IMR-90 (cell line): Measurements from ENCODE around the gene DNAJC17. TPM values are rescaled to one million over a fixed set of nuclear protein-coding genes. Genes with fewer than 3 reads are reported as not detected.

Source experiments
- ATAC-seq: fragments of 200-7000 bp; cut with Tn5 transposase; 2 replicates; pipeline ENCODE4 v1.9.1; 2020; ENCODE audit warnings: low read depth, mild to moderate bottlenecking, moderate library complexity
- BruUV-seq: library from RNA; stranded (reverse); fragments of 400-500 nt; replicated peaks from 2 replicates; lab custom pipeline; 2021; lab: Mats Ljungman, UMichigan
- CTCF ChIA-PET: fragments of 300-600 bp; formaldehyde crosslinking; extraction: SDS; loops from one replicate; lab custom pipeline; 2021; ENCODE audit warnings: antibody characterized with exemption; lab: Yijun Ruan, JAX
- POLR2A ChIA-PET: fragments of 300-600 bp; sonication (Branson Sonifier 250); formaldehyde crosslinking; loops from one replicate; lab custom pipeline; 2022; ENCODE audit warnings: antibody characterized with exemption; ENCODE audit not compliant: unreplicated experiment; lab: Charles Lee
- DNase-seq: peaks from one replicate; pipeline ENCODE4 v3.0.0; 2013
- H2AFZ ChIP-seq: replicated peaks from 2 replicates; pipeline ENCODE3; 2013; ENCODE audit warnings: low read length, mild to moderate bottlenecking; ENCODE audit not compliant: poor library complexity
- H2AK5ac ChIP-seq: 2 replicates; pipeline ENCODE4 v1.6.1; 2013; ENCODE audit warnings: low read depth, low read length, inconsistent platforms
- H2AK9ac ChIP-seq: replicated peaks from 2 replicates; pipeline ENCODE3; 2013; ENCODE audit warnings: mild to moderate bottlenecking, low read depth, low read length, moderate library complexity; ENCODE audit not compliant: poor library complexity
- H2BK120ac ChIP-seq: 2 replicates; pipeline ENCODE4 v1.6.1; 2013; ENCODE audit warnings: low read depth, low read length, inconsistent platforms
- H2BK15ac ChIP-seq: 3 replicates; pipeline ENCODE4 v1.6.1; 2013; ENCODE audit warnings: low read depth, low read length, inconsistent platforms
- H2BK20ac ChIP-seq: 2 replicates; pipeline ENCODE4 v1.6.1; 2013; ENCODE audit warnings: low read depth, mild to moderate bottlenecking, inconsistent platforms, low read length, moderate library complexity
- H2BK5ac ChIP-seq: 2 replicates; pipeline ENCODE4 v1.6.1; 2013; ENCODE audit warnings: mild to moderate bottlenecking, low read depth, low read length, inconsistent platforms; ENCODE audit not compliant: poor library complexity, severe bottlenecking
- H3K14ac ChIP-seq: replicated peaks from 2 replicates; pipeline ENCODE4 v1.6.1; 2013; ENCODE audit warnings: low read depth, low read length, inconsistent platforms
- H3K18ac ChIP-seq: 2 replicates; pipeline ENCODE4 v1.6.1; 2013; ENCODE audit warnings: low read depth, low read length, control low read depth
- H3K23ac ChIP-seq: 2 replicates; pipeline ENCODE4 v1.6.1; 2013; ENCODE audit warnings: low read depth, low read length, inconsistent platforms
- H3K27ac ChIP-seq: 2 replicates; pipeline ENCODE4 v1.5.1; 2013; ENCODE audit warnings: mild to moderate bottlenecking, control low read depth, low read length; ENCODE audit not compliant: insufficient read depth
- H3K27me3 ChIP-seq: 2 replicates; pipeline ENCODE4 v1.6.1; 2013; ENCODE audit warnings: low read length; ENCODE audit not compliant: control insufficient read depth, insufficient read depth
- H3K36me3 ChIP-seq: 2 replicates; pipeline ENCODE4 v1.6.1; 2013; ENCODE audit warnings: low read length, mixed read lengths; ENCODE audit not compliant: control insufficient read depth, insufficient read depth
- H3K4ac ChIP-seq: 2 replicates; pipeline ENCODE4 v1.6.1; 2013; ENCODE audit warnings: low read depth, low read length, inconsistent platforms
- H3K4me1 ChIP-seq: 2 replicates; pipeline ENCODE4 v1.6.1; 2013; ENCODE audit warnings: low read length, mixed read lengths; ENCODE audit not compliant: control insufficient read depth, insufficient read depth
- H3K4me2 ChIP-seq: 2 replicates; pipeline ENCODE4 v1.6.1; 2013; ENCODE audit warnings: low read depth, mild to moderate bottlenecking, control low read depth, low read length, moderate library complexity
- H3K4me3 ChIP-seq: 2 replicates; pipeline ENCODE4 v1.5.1; 2013; ENCODE audit warnings: low read depth, mild to moderate bottlenecking, control low read depth, low read length, moderate library complexity; ENCODE audit not compliant: insufficient read depth
- H3K56ac ChIP-seq: 2 replicates; pipeline ENCODE4 v1.6.1; 2013; ENCODE audit warnings: low read length, inconsistent platforms; ENCODE audit not compliant: insufficient read depth; ENCODE audit errors: extremely low read depth
- H3K79me1 ChIP-seq, 2 experiments: 2 replicates each; pipeline ENCODE4 v1.6.1; 2013; ENCODE audit warnings: low read length in 2 of 2, inconsistent platforms in 1 of 2, low read depth in 1 of 2
- H3K9ac ChIP-seq: 2 replicates; pipeline ENCODE4 v1.6.1; 2013; ENCODE audit warnings: low read depth, low read length, control low read depth
- H3K9me1 ChIP-seq: 2 replicates; pipeline ENCODE4 v1.6.1; 2013; ENCODE audit warnings: low read length, inconsistent platforms; ENCODE audit not compliant: insufficient read depth
- H3K9me3 ChIP-seq: 2 replicates; pipeline ENCODE4 v1.6.1; 2013; ENCODE audit warnings: low read length; ENCODE audit not compliant: control insufficient read depth, insufficient read depth
- H4K20me1 ChIP-seq: 2 replicates; pipeline ENCODE4 v1.6.1; 2013; ENCODE audit warnings: low read length, inconsistent platforms; ENCODE audit not compliant: insufficient read depth
- H4K5ac ChIP-seq: 2 replicates; pipeline ENCODE4 v1.6.1; 2013; ENCODE audit warnings: mild to moderate bottlenecking, low read depth, low read length, control low read depth
- H4K8ac ChIP-seq, 2 experiments: 2 replicates each; pipeline ENCODE4 v1.6.1; 2013; ENCODE audit warnings: low read depth in 2 of 2, low read length in 2 of 2, control low read depth in 1 of 2, inconsistent platforms in 1 of 2
- H4K91ac ChIP-seq: 2 replicates; pipeline ENCODE4 v1.6.1; 2013; ENCODE audit warnings: low read depth, low read length, inconsistent platforms; ENCODE audit not compliant: insufficient read depth
- BHLHE40 ChIP-seq: fragments of 150-350 bp; IDR thresholded peaks from 2 replicates; pipeline ENCODE4 v1.6.1; 2016; ENCODE audit warnings: mild to moderate bottlenecking, low read depth, low read length
- CEBPB ChIP-seq: IDR thresholded peaks from 2 replicates; pipeline ENCODE4 v1.6.1; 2012; ENCODE audit warnings: low read depth, low read length, improper control_type of control experiment
- CHD1 ChIP-seq: IDR thresholded peaks from 2 replicates; pipeline ENCODE4 v1.6.1; 2012; ENCODE audit warnings: low read depth, low read length, improper control_type of control experiment
- CTCF ChIP-seq: conservative IDR thresholded peaks from 2 replicates; pipeline ENCODE4 v1.5.1; 2012; ENCODE audit warnings: mild to moderate bottlenecking, low read depth, low read length, improper control_type of control experiment
- ELK1 ChIP-seq: fragments of 150-350 bp; IDR thresholded peaks from 2 replicates; pipeline ENCODE4 v1.6.1; 2016; ENCODE audit warnings: low read depth, mild to moderate bottlenecking, low read length, moderate library complexity, borderline replicate concordance
- FOS ChIP-seq: fragments of 150-350 bp; IDR thresholded peaks from 2 replicates; pipeline ENCODE4 v1.6.1; 2016; ENCODE audit warnings: low read depth, low read length
- MXI1 ChIP-seq: IDR thresholded peaks from 2 replicates; pipeline ENCODE4 v1.6.1; 2012; ENCODE audit warnings: low read depth, mild to moderate bottlenecking, low read length, moderate library complexity, borderline replicate concordance
- NFE2L2 ChIP-seq: fragments of 150-350 bp; IDR thresholded peaks from 2 replicates; pipeline ENCODE4 v1.6.1; 2016; ENCODE audit warnings: low read depth, mild to moderate bottlenecking, low read length
- POLR2A ChIP-seq: IDR thresholded peaks from 2 replicates; pipeline ENCODE4 v1.6.1; 2012; ENCODE audit warnings: mild to moderate bottlenecking, low read depth, low read length
- RFX5 ChIP-seq: IDR thresholded peaks from 2 replicates; pipeline ENCODE4 v1.8.0; 2012; ENCODE audit warnings: low read depth, mild to moderate bottlenecking, low read length, moderate library complexity
- USF2 ChIP-seq: fragments of 150-350 bp; IDR thresholded peaks from 2 replicates; pipeline ENCODE4 v1.6.1; 2017; ENCODE audit warnings: mild to moderate bottlenecking, antibody characterized with exemption, low read length, low read depth
- WGBS, 2 experiments: methylation state at CpG; one replicate each; pipeline versions ENCODE4 v1.1.5 to v1.1.7; 2013; ENCODE audit warnings: missing lambda C conversion rate in 2 of 2; ENCODE audit not compliant: insufficient read length in 1 of 2; ENCODE audit errors: extremely low coverage in 2 of 2; 5-methylcytosine and 5-hydroxymethylcytosine counted together
- dilution Hi-C: fragments of 300-500 bp; cut with HindIII; formaldehyde crosslinking; loops from one replicate; pipeline ENCODE4 v1.14.3; 2018; ENCODE audit warnings: low sequenced_read_pairs; ENCODE audit not compliant: unreplicated experiment
- in situ Hi-C: fragments of 300-500 bp; cut with MboI; formaldehyde crosslinking; loops from 3 replicates; pipeline ENCODE4 v1.14.3; 2019; ENCODE audit warnings: low sequenced_read_pairs, inconsistent platforms, mixed read lengths
- intact Hi-C: fragments of 100-400 bp; cut with micrococcal nuclease; formaldehyde crosslinking; loops from 2 replicates; pipeline ENCODE4 v1.10.0; 2022
- polyA plus RNA-seq, 3 experiments: library from polyadenylated mRNA; depleted of rRNA; stranded (reverse); fragments of >200 nt; gene quantifications; 2 replicates each; pipeline ENCODE4 v1.2.3, GENCODE V29; 2012; ENCODE audit warnings: low replicate concordance in 1 of 3
- total RNA-seq: library from RNA; depleted of rRNA; stranded (reverse); fragments of >200 nt; gene quantifications from 2 replicates; pipeline ENCODE4 v1.2.3, GENCODE V29; 2012

DNAJC17 gene
- total and polyA plus RNA-seq, 2 of the 4 experiments (the other 2 are of a cell fraction): 58.6 to 107 TPM

GRCh38 chr15:40736575-40736974 lies 70.7 kb downstream of the DNAJC17 start:
- in situ Hi-C loops: no loop called here
- Histone ChIP-seq H3K4me2 (no peak overlapping the region), H2BK20ac (no peak overlapping the region), H2BK120ac (no peak overlapping the region), H3K27ac (no peak overlapping the region), H3K79me1 (peaks cover 0 to 4% of the 10 kb centered on the region in 2 experiments; a peak in 3 of 4 replicates), H2AK9ac (no peak overlapping the region), H4K20me1 (no peaks in the 10 kb centered on the region), H4K91ac (no peak overlapping the region), H3K9me3 (no peaks in the 10 kb centered on the region), H3K23ac (no peak overlapping the region), H3K4me1 (peaks cover 1% of the 10 kb centered on the region; the same call in 1 of the 2 replicates), H2BK15ac (no peak overlapping the region), H2AK5ac (no peak overlapping the region), H4K8ac (no peak overlapping the region), H3K36me3 (peaks cover 27% of the 10 kb centered on the region), H3K9me1 (no peaks in the 10 kb centered on the region), H2AFZ (no peak overlapping the region), H3K4ac (no peak overlapping the region), H3K56ac (no peak overlapping the region), H2BK5ac (no peak overlapping the region), H3K14ac (no peak overlapping the region), H3K4me3 (no peak overlapping the region), H4K5ac (no peak overlapping the region), H3K18ac (no peak overlapping the region), H3K27me3 (no peaks in the 10 kb centered on the region), H3K9ac (no peak overlapping the region)
- ChIA-PET CTCF (no interaction called here), POLR2A (interaction anchor here (0.5 kb wide), 1 partner anchor 24 kb away, joined by 3 read pairs; no protein-coding TSS in a partner anchor)
- BruUV-seq: no TSS peak
- TF ChIP-seq CHD1 (no peak), BHLHE40 (no peak), NFE2L2 (no peak), CEBPB (no peak), MXI1 (no peak), CTCF (no peak), POLR2A (no peak), RFX5 (no peak), ELK1 (no peak), USF2 (no peak), FOS (no peak)
- ATAC-seq (no peak), DNase-seq (no peak)
- intact Hi-C loops: no loop called here
- no CpG with 5 or more reads among the region's 4 CpGs for WGBS, 2 experiments
- dilution Hi-C loops: no loop called here
